SK-N-SH (cell line): ENCODE results near the gene TSPAN4. TPM values are rescaled to one million over a fixed set of nuclear protein-coding genes. Genes with fewer than 3 reads are reported as not detected.

Experiments
- CTCF ChIA-PET: fragments of 300-600, 350-600 bp; formaldehyde crosslinking; extraction: SDS; loops from one replicate; lab custom pipeline; 2021; lab: Yijun Ruan, JAX
- POLR2A ChIA-PET: fragments of 350-600 bp; sonication (Branson Sonifier 250); formaldehyde crosslinking; extraction: SDS; loops from one replicate; lab custom pipeline; 2020; ENCODE audit warnings: antibody characterized with exemption, inconsistent platforms; lab: Yijun Ruan, JAX
- DNase-seq: peaks from one replicate; pipeline ENCODE4 v3.0.0; 2012
- H2AFZ ChIP-seq: fragments of 200-600 bp; sonication (generic); 2 replicates; pipeline ENCODE4 v1.8.1; 2016; ENCODE audit warnings: antibody characterized with exemption, mild to moderate bottlenecking, low read depth
- H3F3A ChIP-seq: fragments of 200-600 bp; sonication (generic); replicated peaks from 2 replicates; pipeline ENCODE3; 2016; ENCODE audit warnings: antibody characterized with exemption, mild to moderate bottlenecking; ENCODE audit not compliant: insufficient read depth
- H3K27ac ChIP-seq, 2 experiments: fragments of 200-500 bp in 1 of 2; fragments of 200-600 bp in 1 of 2; sonication (Bioruptor generic) in 1 of 2; sonication (generic), shearing (Covaris generic) in 1 of 2; 2 replicates each; pipeline versions ENCODE4 v1.5.1 to v1.6.1; 2014 to 2016; ENCODE audit warnings: low read depth in 2 of 2, inconsistent platforms in 1 of 2, low read length in 1 of 2, mild to moderate bottlenecking in 1 of 2, mixed read lengths in 1 of 2
- H3K27me3 ChIP-seq: fragments of 200-600 bp; sonication (generic), shearing (Covaris generic); 2 replicates; pipeline ENCODE4 v1.6.1; 2016; ENCODE audit warnings: mixed run types; ENCODE audit not compliant: insufficient read depth
- H3K36me3 ChIP-seq, 2 experiments: fragments of 200-500 bp in 1 of 2; fragments of 200-600 bp in 1 of 2; sonication (Bioruptor generic) in 1 of 2; sonication (generic) in 1 of 2; replicated peaks in 1 of 2; 2 replicates each; pipeline versions ENCODE3 to v1.5.1; 2014 to 2016; ENCODE audit warnings: low read length in 1 of 2, mild to moderate bottlenecking in 1 of 2; ENCODE audit not compliant: insufficient read depth in 2 of 2, control insufficient read depth in 1 of 2
- H3K4me1 ChIP-seq, 2 experiments: fragments of 200-500 bp in 1 of 2; fragments of 200-600 bp in 1 of 2; sonication (Bioruptor generic) in 1 of 2; sonication (generic), shearing (Covaris generic) in 1 of 2; 2 replicates each; pipeline versions ENCODE4 v1.5.1 to v1.6.1; 2014 to 2016; ENCODE audit warnings: low read depth in 1 of 2, low read length in 1 of 2, mixed run types in 1 of 2; ENCODE audit not compliant: insufficient read depth in 2 of 2, control insufficient read depth in 1 of 2
- H3K4me2 ChIP-seq: fragments of 200-600 bp; sonication (generic), shearing (Covaris generic); 2 replicates; pipeline ENCODE4 v1.6.1; 2017; ENCODE audit warnings: mixed run types
- H3K4me3 ChIP-seq, 2 experiments: fragments of 200-500 bp in 1 of 2; fragments of 200-600 bp in 1 of 2; sonication (Bioruptor generic) in 1 of 2; sonication (generic), shearing (Covaris generic) in 1 of 2; 2 replicates each; pipeline versions ENCODE4 v1.5.1 to v1.8.1; 2014 to 2016; ENCODE audit warnings: low read depth in 2 of 2, inconsistent platforms in 1 of 2, low read length in 1 of 2, mild to moderate bottlenecking in 1 of 2, mixed read lengths in 1 of 2, moderate library complexity in 1 of 2
- H3K79me2 ChIP-seq: fragments of 200-600 bp; sonication (generic); 2 replicates; pipeline ENCODE4 v1.8.1; 2017; ENCODE audit warnings: mild to moderate bottlenecking; ENCODE audit not compliant: insufficient read depth
- H3K9ac ChIP-seq: fragments of 200-600 bp; sonication (generic); 2 replicates; pipeline ENCODE4 v1.6.1; 2017; ENCODE audit warnings: mixed run types
- H3K9me2 ChIP-seq: fragments of 200-600 bp; sonication (generic); 2 replicates; pipeline ENCODE4 v1.6.1; 2017; ENCODE audit warnings: mixed run types
- H3K9me3 ChIP-seq: fragments of 200-600 bp; sonication (generic); 2 replicates; pipeline ENCODE4 v1.6.1; 2017; ENCODE audit warnings: mixed run types, mild to moderate bottlenecking, moderate library complexity
- H4K20me1 ChIP-seq: fragments of 200-600 bp; sonication (generic); 2 replicates; pipeline ENCODE4 v1.6.1; 2017; ENCODE audit warnings: mild to moderate bottlenecking, mixed run types; ENCODE audit not compliant: insufficient read depth
- CHD2 ChIP-seq: fragments of 150-350 bp; IDR thresholded peaks from 2 replicates; pipeline ENCODE4 v1.6.1; 2018; ENCODE audit warnings: low read length; ENCODE audit not compliant: partially characterized antibody
- EP300 ChIP-seq, 2 experiments: IDR thresholded peaks; 2 replicates each; pipeline versions ENCODE4 v1.4.0 to v1.6.1; 2012; ENCODE audit warnings: borderline replicate concordance in 1 of 2, low read depth in 1 of 2, low read length in 1 of 2
- FOSL2 ChIP-seq: IDR thresholded peaks from 2 replicates; pipeline ENCODE4 v1.4.0; 2012; ENCODE audit warnings: low read depth, mild to moderate bottlenecking, moderate library complexity, borderline replicate concordance
- FOXJ3 ChIP-seq: sonication (generic); formaldehyde crosslinking; IDR thresholded peaks from 2 replicates; pipeline ENCODE4 v1.5.1; 2020; ENCODE audit warnings: mild to moderate bottlenecking, missing genetic modification reagents
- FOXM1 ChIP-seq: IDR thresholded peaks from 2 replicates; pipeline ENCODE4 v1.4.0; 2012; ENCODE audit warnings: low read depth, mild to moderate bottlenecking
- GABPA ChIP-seq: IDR thresholded peaks from 2 replicates; pipeline ENCODE4 v1.4.0; 2012; ENCODE audit warnings: low read depth, mild to moderate bottlenecking
- GATA2 ChIP-seq: sonication (generic); formaldehyde crosslinking; IDR thresholded peaks from 2 replicates; pipeline ENCODE4 v1.5.0; 2020; ENCODE audit warnings: mild to moderate bottlenecking, missing genetic modification reagents
- IRF3 ChIP-seq: fragments of 150-350 bp; IDR thresholded peaks from 2 replicates; pipeline ENCODE4 v1.6.1; 2016; ENCODE audit warnings: mild to moderate bottlenecking, low read depth, low read length
- JUND ChIP-seq: IDR thresholded peaks from 2 replicates; pipeline ENCODE4 v1.4.0; 2012
- MEF2A ChIP-seq: IDR thresholded peaks from 2 replicates; pipeline ENCODE4 v1.4.0; 2012; ENCODE audit warnings: low read depth, borderline replicate concordance
- MXI1 ChIP-seq: IDR thresholded peaks from 2 replicates; pipeline ENCODE4 v1.6.1; 2012; ENCODE audit warnings: mild to moderate bottlenecking, low read depth, low read length, improper control_type of control experiment
- NFIC ChIP-seq: IDR thresholded peaks from 2 replicates; pipeline ENCODE4 v1.4.0; 2012; ENCODE audit warnings: borderline replicate concordance
- NRF1 ChIP-seq: IDR thresholded peaks from 2 replicates; pipeline ENCODE4 v1.6.1; 2012; ENCODE audit warnings: low read depth, mild to moderate bottlenecking, low read length
- POLR2AphosphoS5 ChIP-seq: IDR thresholded peaks from 2 replicates; pipeline ENCODE4 v1.6.1; 2012; ENCODE audit warnings: low read depth, low read length
- RAD21 ChIP-seq: IDR thresholded peaks from 2 replicates; pipeline ENCODE4 v1.6.1; 2012; ENCODE audit warnings: mild to moderate bottlenecking, low read length
- RCOR1 ChIP-seq: fragments of 150-350 bp; IDR thresholded peaks from 2 replicates; pipeline ENCODE4 v1.6.1; 2017; ENCODE audit warnings: antibody characterized with exemption, low read length
- RXRA ChIP-seq: IDR thresholded peaks from 2 replicates; pipeline ENCODE4 v1.4.0; 2012; ENCODE audit warnings: low read depth, mild to moderate bottlenecking, borderline replicate concordance
- SIN3A ChIP-seq: IDR thresholded peaks from 2 replicates; pipeline ENCODE4 v1.6.1; 2012; ENCODE audit warnings: low read depth, mild to moderate bottlenecking, low read length, moderate library complexity, borderline replicate concordance
- SMC3 ChIP-seq: IDR thresholded peaks from 2 replicates; pipeline ENCODE4 v1.6.1; 2012; ENCODE audit warnings: low read depth, low read length, improper control_type of control experiment
- TCF12 ChIP-seq: IDR thresholded peaks from 2 replicates; pipeline ENCODE4 v1.4.0; 2012
- WGBS: methylation state at CpG from one replicate; pipeline ENCODE4 v1.1.6; 2017; ENCODE audit warnings: low lambda C conversion rate; 5-methylcytosine and 5-hydroxymethylcytosine counted together
- polyA plus RNA-seq, 3 experiments: library from polyadenylated mRNA; depleted of rRNA; stranded (reverse); fragments of >200 nt; gene quantifications; 2 replicates each; pipeline ENCODE4 v1.2.3, GENCODE V29; 2012
- TF ChIP-seq, protein P1 (sequence below): fragments of 150-350 bp; IDR thresholded peaks from 2 replicates; pipeline ENCODE4 v1.6.1; 2017; ENCODE audit warnings: antibody characterized with exemption, low read length, low read depth, borderline replicate concordance
- TF ChIP-seq, protein P2 (sequence below): IDR thresholded peaks from 2 replicates; pipeline ENCODE4 v1.4.0; 2012; ENCODE audit warnings: low read depth

TSPAN4 gene
- polyA plus RNA-seq, 1 of the 3 experiments (the other 2 are of a cell fraction): 226 TPM

DNA sequence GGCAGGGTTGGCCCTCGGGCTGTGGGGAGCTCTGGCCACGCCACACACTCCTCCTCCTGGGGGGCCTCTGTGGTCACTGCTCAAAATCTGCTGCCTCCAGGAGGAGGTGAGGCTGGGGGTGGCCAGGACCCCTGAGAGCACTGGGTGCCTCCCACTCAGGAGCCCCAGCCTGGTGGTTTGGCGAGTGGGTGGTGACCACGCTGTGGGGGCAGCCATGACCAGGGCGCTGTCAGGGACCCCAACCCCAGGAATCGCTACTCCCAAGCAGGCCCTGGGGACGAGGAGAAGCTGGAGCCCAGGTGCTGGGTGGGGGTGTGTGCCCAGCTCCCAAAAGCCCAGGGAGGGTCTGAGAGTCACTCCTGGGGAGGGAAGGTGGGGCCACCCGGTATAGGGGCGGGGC, 30.1 kb downstream of the TSPAN4 start:
- Histone ChIP-seq H3K27me3 (no peaks in the 10 kb centered on the region), H3F3A (no peaks in the 10 kb centered on the region), H2AFZ (no peak overlapping the region), H3K36me3 (no peaks in the 10 kb centered on the region), H3K9me3 (no peaks in the 10 kb centered on the region), H3K4me3 (no peak overlapping the region), H3K9me2 (no peaks in the 10 kb centered on the region), H3K4me1 (peaks cover 0 to 4% of the 10 kb centered on the region in 2 experiments; a peak in 1 of 4 replicates), H3K79me2 (no peaks in the 10 kb centered on the region), H3K27ac (no peak overlapping the region), H3K4me2 (no peak overlapping the region), H3K9ac (no peak overlapping the region), H4K20me1 (no peaks in the 10 kb centered on the region)
- CTCF ChIA-PET: interaction anchor here (2.5 kb wide), 1 partner anchor 24 kb away, joined by 8 read pairs; no protein-coding TSS in a partner anchor
- WGBS: 100% methylated on average over 3 of the region's 9 CpGs
- no peak for TF ChIP-seq GATA2 (CRISPR knock-in tag)
- TF ChIP-seq EP300 (IDR thresholded peaks at IDR 0.05; ENCODE audit: borderline replicate concordance in 1 of 2, low read depth in 1 of 2, low read length in 1 of 2): no peak
- TF ChIP-seq MXI1: no peak
- no peak for TF ChIP-seq MEF2A
- TF ChIP-seq, protein P1, sequence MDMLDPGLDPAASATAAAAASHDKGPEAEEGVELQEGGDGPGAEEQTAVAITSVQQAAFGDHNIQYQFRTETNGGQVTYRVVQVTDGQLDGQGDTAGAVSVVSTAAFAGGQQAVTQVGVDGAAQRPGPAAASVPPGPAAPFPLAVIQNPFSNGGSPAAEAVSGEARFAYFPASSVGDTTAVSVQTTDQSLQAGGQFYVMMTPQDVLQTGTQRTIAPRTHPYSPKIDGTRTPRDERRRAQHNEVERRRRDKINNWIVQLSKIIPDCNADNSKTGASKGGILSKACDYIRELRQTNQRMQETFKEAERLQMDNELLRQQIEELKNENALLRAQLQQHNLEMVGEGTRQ: no peak
- no peak for TF ChIP-seq GABPA
- TF ChIP-seq SIN3A: no peak
- no peak for TF ChIP-seq RCOR1
- POLR2A ChIA-PET: interaction anchor here (1.1 kb wide), 1 partner anchor 13 kb away, joined by 5 read pairs; no protein-coding TSS in a partner anchor
- DNase-seq: no peak

GRCh38 chr11:873706-874105, 31.1 kb downstream of the TSPAN4 start:
- Histone ChIP-seq H3F3A (peaks cover 2% of the 10 kb centered on the region), H3K4me3 (no peak overlapping the region), H3K27ac (no peak overlapping the region), H3K79me2 (no peaks in the 10 kb centered on the region), H3K4me1 (peaks cover 0 to 4% of the 10 kb centered on the region in 2 experiments; a peak in 1 of 4 replicates), H3K27me3 (no peaks in the 10 kb centered on the region), H3K9ac (no peak overlapping the region), H2AFZ (no peak overlapping the region), H3K36me3 (no peaks in the 10 kb centered on the region), H3K4me2 (no peak overlapping the region), H3K9me2 (no peaks in the 10 kb centered on the region), H4K20me1 (no peaks in the 10 kb centered on the region), H3K9me3 (no peaks in the 10 kb centered on the region)
- no peak for DNase-seq
- CTCF ChIA-PET: no interaction called here
- 87% methylated on average over 11 of the region's 12 CpGs for WGBS
- TF ChIP-seq NFIC: no peak
- POLR2A ChIA-PET: interaction anchor here (0.8 kb wide), 1 partner anchor 14 kb away, joined by 3 read pairs; no protein-coding TSS in a partner anchor

DNA sequence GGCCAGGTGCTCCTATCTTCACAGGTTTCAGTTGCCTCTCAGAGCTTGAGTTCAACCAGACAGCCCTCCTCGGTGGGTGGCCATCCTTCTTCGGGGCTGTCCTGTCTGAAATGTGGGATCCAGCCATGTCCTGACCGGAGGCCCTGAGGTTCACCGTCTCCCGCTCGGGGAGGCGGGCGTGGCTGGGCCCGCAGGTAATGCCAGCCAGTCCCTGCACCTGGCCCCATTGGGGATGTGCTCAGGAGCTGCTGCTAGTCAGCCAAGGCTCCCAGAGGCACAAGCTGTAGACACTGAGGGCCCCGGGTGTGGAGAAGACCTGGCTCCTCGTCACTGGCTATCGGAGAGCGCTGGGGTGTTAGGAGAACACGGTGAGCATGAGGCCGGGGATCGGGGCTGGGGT, 32.6 kb downstream of the TSPAN4 start:
- Histone ChIP-seq H3K4me1 (peaks cover 0 to 2% of the 10 kb centered on the region in 2 experiments; a peak in 1 of 4 replicates), H3K27me3 (no peaks in the 10 kb centered on the region), H3K36me3 (peaks cover 0 to 2% of the 10 kb centered on the region in 2 experiments), H4K20me1 (no peaks in the 10 kb centered on the region), H3K4me2 (no peak overlapping the region), H3F3A (peaks cover 3% of the 10 kb centered on the region), H3K79me2 (no peaks in the 10 kb centered on the region), H3K9me2 (no peaks in the 10 kb centered on the region), H3K27ac (no peak overlapping the region), H2AFZ (no peak overlapping the region), H3K9me3 (no peaks in the 10 kb centered on the region), H3K4me3 (no peak overlapping the region), H3K9ac (no peak overlapping the region)
- POLR2A ChIA-PET: no interaction called here
- WGBS: over 99% methylated on average over 15 of the region's 16 CpGs
- CTCF ChIA-PET: interaction anchor here (1.0 to 1.7 kb wide), 2 partner anchors 9 to 23 kb away, joined by 4 read pairs; no protein-coding TSS in a partner anchor
- no peak for DNase-seq
- TF ChIP-seq RAD21 (no peak), NFIC (no peak), FOXM1 (no peak), GATA2 (CRISPR knock-in tag) (no peak), RXRA (no peak), TCF12 (no peak), NRF1 (no peak), FOXJ3 (CRISPR knock-in tag) (no peak), SIN3A (no peak), CHD2 (no peak), FOSL2 (no peak), MEF2A (no peak), POLR2AphosphoS5 (no peak), IRF3 (no peak), MXI1 (no peak), SMC3 (no peak), JUND (no peak)
- TF ChIP-seq, protein P2, sequence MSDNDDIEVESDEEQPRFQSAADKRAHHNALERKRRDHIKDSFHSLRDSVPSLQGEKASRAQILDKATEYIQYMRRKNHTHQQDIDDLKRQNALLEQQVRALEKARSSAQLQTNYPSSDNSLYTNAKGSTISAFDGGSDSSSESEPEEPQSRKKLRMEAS: no peak
